Left colon (tissue), 2 donors: ENCODE measurements around the gene MYORG. TPM values are rescaled to one million over a fixed set of nuclear protein-coding genes. Genes with fewer than 3 reads are reported as not detected.
"Not testable (repeated sequence)": the region's sequence is repeated elsewhere in the genome, so short reads cannot be mapped to it uniquely, and the experiment has no call there.

ENCODE experiments used
- ATAC-seq: fragments of 200-7000 bp; cut with Tn5 transposase; one replicate; pipeline ENCODE4 v1.9.1; 2020; ENCODE audit warnings: mild to moderate bottlenecking, moderate library complexity
- DNase-seq, 2 donors: peaks; one replicate each; pipeline ENCODE4 v3.0.0-alpha.2; 2020
- intact Hi-C, 2 donors: fragments of 100-400 bp; cut with DNase I in 1 of 2; cut with micrococcal nuclease in 1 of 2; formaldehyde crosslinking; loops; one replicate each; pipeline versions ENCODE4 v1.11.2 to v1.14.0; 2022; cut with DNase I, micrococcal nuclease
- total RNA-seq, 2 donors: library from RNA; stranded (reverse); fragmentation: NEBNext Ultra II Directional; extraction: Animal tissue kit (Norgen Biotek cat#: 25700); gene quantifications; one replicate each; pipeline ENCODE4 v1.2.1, GENCODE V29; 2021
- donor health status: DM: no; HTN: no; CAD: no.
- donor health status: DM: yes; HTN: yes; CAD: no.

MYORG gene
- total RNA-seq, 2 donors from 2014 or later = 65.2 to 72.3 TPM

- ATAC-seq (no peak), DNase-seq (no peak)
- intact Hi-C loops = no loop called here
These were observed 2.9 kb downstream of the MYORG start for GRCh38 chr9:34373749-34374148.

- no peak for ATAC-seq
- intact Hi-C loops = no loop called here
- no peak for DNase-seq
These were observed 4.2 kb downstream of the MYORG start for GRCh38 chr9:34372467-34373011.

GRCh38 chr9:34371886-34372466 is 4.7 kb downstream of the MYORG start:
- ATAC-seq = no peak
- intact Hi-C loops = no loop called here
- no peak for DNase-seq

- ATAC-seq (no peak), DNase-seq (no peak)
- intact Hi-C loops = no loop called here
These were observed 5.5 kb downstream of the MYORG start for GRCh38 chr9:34370970-34371880.

GRCh38 chr9:34370335-34370969 is 6.2 kb downstream of the MYORG start:
- intact Hi-C loops = no loop called here
- ATAC-seq = no peak
- no peak for DNase-seq

- intact Hi-C loops = no loop called here
- DNase-seq = no peak
- no peak for ATAC-seq
These were observed 7.1 kb downstream of the MYORG start for GRCh38 chr9:34369636-34370035.

- ATAC-seq, DNase-seq, intact Hi-C loops: not testable (repeated sequence)
These were observed 7.9 kb downstream of the MYORG start for GRCh38 chr9:34368796-34369195.

GRCh38 chr9:34367751-34368410 is 8.8 kb downstream of the MYORG start:
- DNase-seq, intact Hi-C loops, ATAC-seq: not testable (repeated sequence)

- DNase-seq (no peak), ATAC-seq (no peak)
- intact Hi-C loops = no loop called here
These were observed 10.3 kb downstream of the MYORG start for GRCh38 chr9:34366365-34366764.

GRCh38 chr9:34365282-34365681 is 11.4 kb downstream of the MYORG start:
- DNase-seq (no peak), ATAC-seq (no peak)
- intact Hi-C loops = no loop called here

- intact Hi-C loops = no loop called here
- DNase-seq (no peak), ATAC-seq (no peak)
These were observed 12.9 kb downstream of the MYORG start for GRCh38 chr9:34363619-34364351.

GRCh38 chr9:34362614-34363214 is 14.0 kb downstream of the MYORG start:
- DNase-seq (no peak), ATAC-seq (no peak)
- intact Hi-C loops = no loop called here

GRCh38 chr9:34352957-34353356 is 23.7 kb downstream of the MYORG start:
- intact Hi-C loops, DNase-seq, ATAC-seq: not testable (repeated sequence)

GRCh38 chr9:34352122-34352652 is 24.5 kb downstream of the MYORG start:
- ATAC-seq = peak; percentile 86
- intact Hi-C loops, DNase-seq: not testable (repeated sequence)

GRCh38 chr9:34349324-34349723 is 27.4 kb downstream of the MYORG start:
- intact Hi-C loops = no loop called here
- no peak for DNase-seq
- ATAC-seq = no peak

- ATAC-seq (no peak), DNase-seq (no peak)
- intact Hi-C loops = no loop called here
These were observed 28.9 kb downstream of the MYORG start for GRCh38 chr9:34347800-34348158.

GRCh38 chr9:34346873-34347799 is 29.6 kb downstream of the MYORG start:
- ATAC-seq = no peak
- no peak for DNase-seq
- intact Hi-C loops = no loop called here
